GM18907 (cell line): ENCODE measurements around the gene ERAL1.
"Not testable (repeated sequence)": the region's sequence is repeated elsewhere in the genome, so short reads cannot be mapped to it uniquely, and the experiment has no call there.

Experiments used
- ATAC-seq: cut with Tn5 transposase; IDR thresholded peaks from one replicate; pipeline ENCODE4 v1.9.1; 2021; ENCODE audit warnings: mild to moderate bottlenecking, moderate library complexity; ENCODE audit not compliant: unreplicated experiment

Gene ERAL1

GRCh38 chr17:28849281-28849680 is 5.5 kb upstream of the ERAL1 start:
- ATAC-seq, result no peak

GRCh38 chr17:28853295-28853694 is 1.5 kb upstream of the ERAL1 start:
- ATAC-seq, result no peak

- no peak for ATAC-seq
Measured at GRCh38 chr17:28855336-28855679, 492 bp downstream of the ERAL1 start.

GRCh38 chr17:28856028-28856574 is 1.3 kb downstream of the ERAL1 start:
- ATAC-seq, result no peak

GRCh38 chr17:28857905-28858800 is 3.3 kb downstream of the ERAL1 start:
- no peak for ATAC-seq

- ATAC-seq, result no peak
Measured at GRCh38 chr17:28858801-28859355, 4.1 kb downstream of the ERAL1 start.

GRCh38 chr17:28860363-28860808 is 5.6 kb downstream of the ERAL1 start:
- no peak for ATAC-seq

- ATAC-seq, result no peak
Measured at GRCh38 chr17:28861393-28862203, 6.8 kb downstream of the ERAL1 start.

GRCh38 chr17:28862561-28862960 is 7.7 kb downstream of the ERAL1 start:
- ATAC-seq, result no peak

GRCh38 chr17:28863953-28864352 is 9.1 kb downstream of the ERAL1 start:
- no peak for ATAC-seq

- no peak for ATAC-seq
Measured at GRCh38 chr17:28864991-28865849, 10.4 kb downstream of the ERAL1 start.

- ATAC-seq, result peak; percentile 49
Measured at GRCh38 chr17:28865946-28866752, 11.3 kb downstream of the ERAL1 start.

- no peak for ATAC-seq
Measured at GRCh38 chr17:28867276-28867675, 12.5 kb downstream of the ERAL1 start.

- ATAC-seq, result peak; percentile 91
Measured at GRCh38 chr17:28871056-28871579, 16.3 kb downstream of the ERAL1 start.

GRCh38 chr17:28873839-28874238 is 19.0 kb downstream of the ERAL1 start:
- no peak for ATAC-seq

GRCh38 chr17:28874750-28875149 is 19.9 kb downstream of the ERAL1 start:
- ATAC-seq, result no peak

- ATAC-seq, result no peak
Measured at GRCh38 chr17:28875848-28876550, 21.2 kb downstream of the ERAL1 start.

- ATAC-seq, result not testable (repeated sequence)
Measured at GRCh38 chr17:28877150-28877711, 22.4 kb downstream of the ERAL1 start.
